ENCODE measurements around the gene SNX14.

Gene SNX14

GRCh38 chr6:85469276-85470022, 124.2 kb downstream of the SNX14 start:
- Histone ChIP-seq H3K27ac (replicated peaks; ENCODE audit: low read length) (no peak overlapping the region), H3K23ac (ENCODE audit: low read depth, low read length, poor library complexity) (no peak overlapping the region), H2AFZ (ENCODE audit: low read length) (no peak overlapping the region), H3K4me3 (ENCODE audit: low read length in 2 of 2) (no peak overlapping the region), H3K79me1 (ENCODE audit: low read depth, low read length) (no peaks in the 10 kb centered on the region), H2BK15ac (ENCODE audit: low read length) (no peak overlapping the region), H3K9ac (ENCODE audit: low read depth, low read length, poor library complexity) (no peak overlapping the region), H2BK5ac (ENCODE audit: low read length) (no peak overlapping the region), H3K9me3 (replicated peaks in 1 of 2; ENCODE audit: control insufficient read depth in 2 of 2, insufficient read depth in 1 of 2, low read depth in 1 of 2, low read length in 2 of 2) (no peaks in the 10 kb centered on the region), H3K36me3 (replicated peaks in 1 of 2; ENCODE audit: control insufficient read depth in 2 of 2, insufficient read depth in 2 of 2, low read length in 2 of 2) (no peaks in the 10 kb centered on the region), H2BK120ac (ENCODE audit: low read depth, low read length) (no peak overlapping the region), H4K91ac (ENCODE audit: low read depth, low read length, poor library complexity) (no peak overlapping the region), H3K4ac (ENCODE audit: low read length) (no peak overlapping the region), H3K4me1 (ENCODE audit: control insufficient read depth in 2 of 2, insufficient read depth in 1 of 2, low read depth in 1 of 2, low read length in 2 of 2) (peaks cover 0 to 1% of the 10 kb centered on the region in 2 donors), H3K27me3 (ENCODE audit: control insufficient read depth in 3 of 3, insufficient read depth in 3 of 3, low read depth in 1 of 3, low read length in 3 of 3) (no peaks in the 10 kb centered on the region), H2BK12ac (ENCODE audit: low read length) (no peak overlapping the region), H4K8ac (ENCODE audit: low read depth, low read length) (no peak overlapping the region), H3K4me2 (ENCODE audit: insufficient read depth, low read length, poor library complexity, severe bottlenecking) (no peak overlapping the region), H3K14ac (ENCODE audit: low read length) (no peak overlapping the region), H3K18ac (ENCODE audit: low read length) (no peak overlapping the region), H2AK5ac (ENCODE audit: low read depth, low read length) (no peak overlapping the region)
- DNase-seq (ENCODE audit: low spot score), result no peak
- WGBS, 2 donors (ENCODE audit: extremely low coverage in 2 of 2, insufficient read length in 2 of 2, insufficient replicate concordance in 1 of 2), result no CpG with 5 or more reads among the region's 2 CpGs

- Histone ChIP-seq H2BK120ac (ENCODE audit: low read depth, low read length) (no peak overlapping the region), H3K27ac (replicated peaks; ENCODE audit: low read length) (no peak overlapping the region), H3K9me3 (replicated peaks in 1 of 2; ENCODE audit: control insufficient read depth in 2 of 2, insufficient read depth in 1 of 2, low read depth in 1 of 2, low read length in 2 of 2) (no peaks in the 10 kb centered on the region), H2AFZ (ENCODE audit: low read length) (no peak overlapping the region), H3K4me1 (ENCODE audit: control insufficient read depth in 2 of 2, insufficient read depth in 1 of 2, low read depth in 1 of 2, low read length in 2 of 2) (peaks cover 0 to 1% of the 10 kb centered on the region in 2 donors), H3K14ac (ENCODE audit: low read length) (no peak overlapping the region), H3K27me3 (ENCODE audit: control insufficient read depth in 3 of 3, insufficient read depth in 3 of 3, low read depth in 1 of 3, low read length in 3 of 3) (no peaks in the 10 kb centered on the region), H2AK5ac (ENCODE audit: low read depth, low read length) (no peak overlapping the region), H3K4ac (ENCODE audit: low read length) (no peak overlapping the region), H3K36me3 (replicated peaks in 1 of 2; ENCODE audit: control insufficient read depth in 2 of 2, insufficient read depth in 2 of 2, low read length in 2 of 2) (no peaks in the 10 kb centered on the region), H4K8ac (ENCODE audit: low read depth, low read length) (no peak overlapping the region), H3K23ac (ENCODE audit: low read depth, low read length, poor library complexity) (no peak overlapping the region), H3K18ac (ENCODE audit: low read length) (no peak overlapping the region), H3K4me2 (ENCODE audit: insufficient read depth, low read length, poor library complexity, severe bottlenecking) (no peak overlapping the region), H4K91ac (ENCODE audit: low read depth, low read length, poor library complexity) (no peak overlapping the region), H3K79me1 (ENCODE audit: low read depth, low read length) (no peaks in the 10 kb centered on the region), H2BK12ac (ENCODE audit: low read length) (no peak overlapping the region), H2BK15ac (ENCODE audit: low read length) (no peak overlapping the region), H3K9ac (ENCODE audit: low read depth, low read length, poor library complexity) (no peak overlapping the region), H2BK5ac (ENCODE audit: low read length) (no peak overlapping the region), H3K4me3 (ENCODE audit: low read length in 2 of 2) (no peak overlapping the region)
- no peak for DNase-seq (ENCODE audit: low spot score)
Observed at GRCh38 chr6:85468326-85468725, 125.3 kb downstream of the SNX14 start.

- Histone ChIP-seq H3K18ac (ENCODE audit: low read length) (no peak overlapping the region), H2BK120ac (ENCODE audit: low read depth, low read length) (no peak overlapping the region), H3K23ac (ENCODE audit: low read depth, low read length, poor library complexity) (no peak overlapping the region), H3K14ac (ENCODE audit: low read length) (no peak overlapping the region), H4K8ac (ENCODE audit: low read depth, low read length) (no peak overlapping the region), H3K27me3 (ENCODE audit: control insufficient read depth in 3 of 3, insufficient read depth in 3 of 3, low read depth in 1 of 3, low read length in 3 of 3) (no peaks in the 10 kb centered on the region), H4K91ac (ENCODE audit: low read depth, low read length, poor library complexity) (no peak overlapping the region), H3K4me2 (ENCODE audit: insufficient read depth, low read length, poor library complexity, severe bottlenecking) (no peak overlapping the region), H3K9me3 (replicated peaks in 1 of 2; ENCODE audit: control insufficient read depth in 2 of 2, insufficient read depth in 1 of 2, low read depth in 1 of 2, low read length in 2 of 2) (no peaks in the 10 kb centered on the region), H2BK15ac (ENCODE audit: low read length) (no peak overlapping the region), H3K4me1 (ENCODE audit: control insufficient read depth in 2 of 2, insufficient read depth in 1 of 2, low read depth in 1 of 2, low read length in 2 of 2) (peaks cover 0 to 1% of the 10 kb centered on the region in 2 donors), H3K4me3 (ENCODE audit: low read length in 2 of 2) (no peak overlapping the region), H3K79me1 (ENCODE audit: low read depth, low read length) (no peaks in the 10 kb centered on the region), H2BK12ac (ENCODE audit: low read length) (no peak overlapping the region), H2AK5ac (ENCODE audit: low read depth, low read length) (no peak overlapping the region), H3K4ac (ENCODE audit: low read length) (no peak overlapping the region), H3K27ac (replicated peaks; ENCODE audit: low read length) (no peak overlapping the region), H3K36me3 (replicated peaks in 1 of 2; ENCODE audit: control insufficient read depth in 2 of 2, insufficient read depth in 2 of 2, low read length in 2 of 2) (no peaks in the 10 kb centered on the region), H2AFZ (ENCODE audit: low read length) (no peak overlapping the region), H3K9ac (ENCODE audit: low read depth, low read length, poor library complexity) (no peak overlapping the region), H2BK5ac (ENCODE audit: low read length) (no peak overlapping the region)
- no peak for DNase-seq (ENCODE audit: low spot score)
- no CpG with 5 or more reads among the region's 2 CpGs for WGBS, 2 donors (ENCODE audit: extremely low coverage in 2 of 2, insufficient read length in 2 of 2, insufficient replicate concordance in 1 of 2)
Observed at GRCh38 chr6:85465762-85466161, 127.9 kb downstream of the SNX14 start.

GRCh38 chr6:85464722-85465150, 128.9 kb downstream of the SNX14 start:
- Histone ChIP-seq H3K14ac (ENCODE audit: low read length) (no peak overlapping the region), H3K4ac (ENCODE audit: low read length) (no peak overlapping the region), H3K79me1 (ENCODE audit: low read depth, low read length) (no peaks in the 10 kb centered on the region), H3K4me3 (ENCODE audit: low read length in 2 of 2) (no peak overlapping the region), H3K27me3 (ENCODE audit: control insufficient read depth in 3 of 3, insufficient read depth in 3 of 3, low read depth in 1 of 3, low read length in 3 of 3) (no peaks in the 10 kb centered on the region), H2AFZ (ENCODE audit: low read length) (no peak overlapping the region), H2BK5ac (ENCODE audit: low read length) (no peak overlapping the region), H4K91ac (ENCODE audit: low read depth, low read length, poor library complexity) (no peak overlapping the region), H2BK15ac (ENCODE audit: low read length) (no peak overlapping the region), H3K36me3 (replicated peaks in 1 of 2; ENCODE audit: control insufficient read depth in 2 of 2, insufficient read depth in 2 of 2, low read length in 2 of 2) (no peaks in the 10 kb centered on the region), H3K23ac (ENCODE audit: low read depth, low read length, poor library complexity) (no peak overlapping the region), H2BK120ac (ENCODE audit: low read depth, low read length) (no peak overlapping the region), H3K9ac (ENCODE audit: low read depth, low read length, poor library complexity) (no peak overlapping the region), H4K8ac (ENCODE audit: low read depth, low read length) (no peak overlapping the region), H3K4me1 (ENCODE audit: control insufficient read depth in 2 of 2, insufficient read depth in 1 of 2, low read depth in 1 of 2, low read length in 2 of 2) (no peaks in the 10 kb centered on the region), H3K18ac (ENCODE audit: low read length) (no peak overlapping the region), H3K27ac (replicated peaks; ENCODE audit: low read length) (no peak overlapping the region), H2BK12ac (ENCODE audit: low read length) (no peak overlapping the region), H3K4me2 (ENCODE audit: insufficient read depth, low read length, poor library complexity, severe bottlenecking) (no peak overlapping the region), H3K9me3 (replicated peaks in 1 of 2; ENCODE audit: control insufficient read depth in 2 of 2, insufficient read depth in 1 of 2, low read depth in 1 of 2, low read length in 2 of 2) (no peaks in the 10 kb centered on the region), H2AK5ac (ENCODE audit: low read depth, low read length) (no peak overlapping the region)
- WGBS, 2 donors (ENCODE audit: extremely low coverage in 2 of 2, insufficient read length in 2 of 2, insufficient replicate concordance in 1 of 2), result no CpG with 5 or more reads among the region's 4 CpGs
- no peak for DNase-seq (ENCODE audit: low spot score)
